ENCODE results near the gene DTYMK. TPM values are rescaled to one million over a fixed set of nuclear protein-coding genes. Genes with fewer than 3 reads are reported as not detected.

DTYMK gene
- total and polyA plus RNA-seq, 2 experiments from 2014 or later = 27.9 to 78.7 TPM

DNA sequence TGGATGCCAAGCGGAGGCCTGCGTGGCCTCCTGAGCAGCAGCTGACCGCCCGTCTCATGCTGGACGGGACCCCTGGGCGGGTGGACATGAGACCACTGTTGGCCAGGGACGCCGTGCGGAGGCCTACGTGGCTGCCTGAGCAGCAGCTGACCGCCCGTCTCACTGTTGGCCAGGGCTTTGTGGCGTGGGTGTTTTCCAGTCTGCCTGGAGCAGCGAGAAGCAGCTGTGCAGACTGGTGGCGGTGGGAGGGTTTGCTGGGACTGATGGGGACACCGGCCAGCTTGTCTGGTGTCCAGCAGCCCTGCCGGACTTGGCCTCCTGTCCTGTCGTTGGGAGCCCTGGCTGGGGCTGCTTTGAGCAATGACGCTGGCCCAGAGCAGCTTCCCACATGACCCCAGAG, 42.0 kb upstream of the DTYMK start:
- DNase-seq = no peak
- Histone ChIP-seq H3K4me3 (no peak overlapping the region), H3F3A (ENCODE audit: insufficient read depth) (no peaks in the 10 kb centered on the region), H2AFZ (no peak overlapping the region), H3K27me3 (replicated peaks; ENCODE audit: insufficient read depth) (no peaks in the 10 kb centered on the region), H3K27ac (no peak overlapping the region), H4K20me1 (ENCODE audit: insufficient read depth) (no peaks in the 10 kb centered on the region), H3K9ac (no peak overlapping the region), H3K9me3 (ENCODE audit: low read depth) (no peaks in the 10 kb centered on the region), H3K4me2 (ENCODE audit: unreplicated experiment) (no peak overlapping the region), H3K4me1 (ENCODE audit: insufficient read depth) (no peaks in the 10 kb centered on the region), H3K9me2 (ENCODE audit: insufficient read depth) (no peaks in the 10 kb centered on the region), H3K36me3 (ENCODE audit: low read depth) (no peaks in the 10 kb centered on the region), H3K79me2 (ENCODE audit: insufficient read depth) (no peaks in the 10 kb centered on the region)
- TF ChIP-seq EZH2phosphoT487 (IDR thresholded peaks at IDR 0.05; ENCODE audit: insufficient read depth, low read depth) (no peak), EZH2 (IDR thresholded peaks at IDR 0.05; ENCODE audit: insufficient read depth, poor library complexity, severe bottlenecking) (no peak)
- in situ Hi-C loops (cut with MboI) = no loop called here
- WGBS, 2 experiments (ENCODE audit: low coverage in 1 of 2, low lambda C conversion rate in 2 of 2, missing lambda C conversion rate in 2 of 2) = 83 to 85% methylated on average over 17 to 19 of the region's 19 CpGs

DNA sequence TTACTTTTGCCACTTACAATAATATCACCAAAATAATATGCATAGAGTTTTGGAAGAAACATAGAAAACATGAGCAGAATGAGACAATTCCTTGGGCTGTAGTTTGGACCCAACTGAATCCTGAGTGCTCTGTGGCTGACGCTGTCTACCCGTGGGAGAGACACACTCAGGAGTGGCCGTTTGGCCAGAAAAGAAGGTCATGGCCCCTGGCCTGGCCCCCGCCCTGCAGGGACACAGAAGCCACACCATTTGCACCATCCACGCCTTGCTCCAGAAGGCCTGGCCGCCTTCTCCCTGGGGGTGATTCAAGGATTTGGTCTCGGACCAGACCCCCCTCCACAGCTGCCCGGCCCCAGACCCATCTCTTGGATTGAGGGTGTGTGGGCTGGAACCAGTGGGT, 41.4 kb upstream of the DTYMK start:
- no peaks in the 10 kb centered on the region for H3K9me3 ChIP-seq (ENCODE audit: low read depth)
- H3K9me2 ChIP-seq (ENCODE audit: insufficient read depth) = no peaks in the 10 kb centered on the region
- H3K9ac ChIP-seq = no peak overlapping the region
- no peaks in the 10 kb centered on the region for H4K20me1 ChIP-seq (ENCODE audit: insufficient read depth)
- no peak overlapping the region for H3K27ac ChIP-seq
- H3K36me3 ChIP-seq (ENCODE audit: low read depth) = peaks cover under 1% of the 10 kb centered on the region; the same call in 1 of the 2 replicates
- no peaks in the 10 kb centered on the region for H3F3A ChIP-seq (ENCODE audit: insufficient read depth)
- TF ChIP-seq EZH2 (IDR thresholded peaks at IDR 0.05; ENCODE audit: insufficient read depth, poor library complexity, severe bottlenecking) = no peak
- TF ChIP-seq EZH2phosphoT487 (IDR thresholded peaks at IDR 0.05; ENCODE audit: insufficient read depth, low read depth) = no peak
- no peak for DNase-seq
- 77 to 83% methylated on average over 8 of the region's 8 CpGs for WGBS, 2 experiments (ENCODE audit: low coverage in 1 of 2, low lambda C conversion rate in 2 of 2, missing lambda C conversion rate in 2 of 2)
- H3K79me2 ChIP-seq (ENCODE audit: insufficient read depth) = no peaks in the 10 kb centered on the region
- in situ Hi-C loops (cut with MboI) = no loop called here
- no peaks in the 10 kb centered on the region for H3K27me3 ChIP-seq (replicated peaks; ENCODE audit: insufficient read depth)
- no peak overlapping the region for H2AFZ ChIP-seq
- H3K4me1 ChIP-seq (ENCODE audit: insufficient read depth) = no peaks in the 10 kb centered on the region
- H3K4me2 ChIP-seq (ENCODE audit: unreplicated experiment) = no peak overlapping the region
- no peak overlapping the region for H3K4me3 ChIP-seq

DNA sequence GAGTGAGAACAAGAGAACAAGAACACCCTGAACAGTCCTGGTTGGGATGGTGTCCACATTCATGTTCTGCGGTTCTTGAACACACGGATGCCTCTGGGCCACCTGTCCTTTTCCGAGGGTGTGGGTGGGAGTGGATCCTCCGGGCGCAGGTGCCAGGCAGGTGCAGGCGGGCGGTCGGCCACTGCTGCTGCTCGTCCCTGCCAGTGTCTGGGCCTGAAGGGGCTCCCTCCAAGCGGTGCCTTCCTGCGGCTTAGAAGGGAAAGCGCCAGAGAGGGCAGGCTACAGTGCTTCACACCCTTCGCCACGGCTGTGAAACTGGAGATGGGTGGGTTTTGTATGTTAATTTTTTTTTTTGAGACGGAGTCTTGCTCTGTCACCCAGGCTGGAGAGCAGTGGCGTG, 39.8 kb upstream of the DTYMK start:
- H3K4me2 ChIP-seq (ENCODE audit: unreplicated experiment) = no peak overlapping the region
- no peak overlapping the region for H3K4me3 ChIP-seq
- no peaks in the 10 kb centered on the region for H3K79me2 ChIP-seq (ENCODE audit: insufficient read depth)
- 97 to 98% methylated on average over 15 to 16 of the region's 16 CpGs for WGBS, 2 experiments (ENCODE audit: low coverage in 1 of 2, low lambda C conversion rate in 2 of 2, missing lambda C conversion rate in 2 of 2)
- no peaks in the 10 kb centered on the region for H3K4me1 ChIP-seq (ENCODE audit: insufficient read depth)
- H2AFZ ChIP-seq = no peak overlapping the region
- H4K20me1 ChIP-seq (ENCODE audit: insufficient read depth) = no peaks in the 10 kb centered on the region
- TF ChIP-seq EZH2 (IDR thresholded peaks at IDR 0.05; ENCODE audit: insufficient read depth, poor library complexity, severe bottlenecking) (no peak), EZH2phosphoT487 (IDR thresholded peaks at IDR 0.05; ENCODE audit: insufficient read depth, low read depth) (no peak)
- H3K27ac ChIP-seq = no peak overlapping the region
- H3F3A ChIP-seq (ENCODE audit: insufficient read depth) = no peaks in the 10 kb centered on the region
- no peak overlapping the region for H3K9ac ChIP-seq
- peaks cover 4% of the 10 kb centered on the region; the same call in 1 of the 2 replicates for H3K36me3 ChIP-seq (ENCODE audit: low read depth)
- no peak for DNase-seq
- H3K9me3 ChIP-seq (ENCODE audit: low read depth) = no peaks in the 10 kb centered on the region
- in situ Hi-C loops (cut with MboI) = no loop called here
- no peaks in the 10 kb centered on the region for H3K9me2 ChIP-seq (ENCODE audit: insufficient read depth)
- H3K27me3 ChIP-seq (replicated peaks; ENCODE audit: insufficient read depth) = no peaks in the 10 kb centered on the region

DNA sequence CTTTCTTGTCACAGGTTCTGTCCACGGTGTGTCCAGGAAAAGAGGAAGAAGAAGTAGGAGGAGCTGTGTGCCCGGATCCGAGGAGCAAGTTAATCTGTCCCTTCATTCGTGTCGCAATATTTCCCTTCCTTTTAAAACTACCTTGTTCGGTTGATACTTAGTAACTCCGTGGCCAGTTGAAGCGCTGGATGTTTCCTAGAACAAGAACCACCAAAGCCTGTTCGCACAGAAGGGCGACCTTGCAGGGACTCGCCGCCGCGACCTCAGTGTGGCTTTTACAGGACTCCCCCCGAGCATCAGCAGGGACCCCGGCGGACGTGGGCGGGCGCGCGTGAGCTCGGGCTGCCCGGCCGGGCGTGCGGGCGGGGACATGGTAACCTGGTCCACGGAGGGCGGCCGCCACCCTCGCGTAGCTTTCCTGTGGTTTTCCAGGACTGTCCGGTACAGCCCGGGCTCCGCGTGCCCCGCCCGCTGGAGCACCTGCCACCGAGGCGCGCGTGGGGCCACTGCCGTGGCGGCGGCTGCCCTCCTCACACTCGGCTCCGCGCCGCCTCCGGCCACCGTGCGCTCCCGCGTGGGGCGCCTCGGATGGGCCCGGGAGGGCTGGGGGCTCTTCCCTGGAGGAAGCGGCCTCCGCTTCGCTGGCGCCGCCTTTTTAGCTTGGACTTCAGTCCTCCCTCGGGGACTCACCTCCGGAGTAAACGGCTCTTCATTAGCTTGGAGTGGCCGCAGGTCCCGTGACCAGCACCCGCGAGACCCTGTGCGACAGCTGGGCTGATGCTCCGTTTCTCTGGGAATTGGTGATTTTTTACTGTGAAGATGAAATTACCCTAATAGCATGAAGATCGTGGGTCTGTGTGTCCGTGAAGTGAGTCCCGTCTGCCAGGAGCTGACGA, 38.6 kb upstream of the DTYMK start:
- no peak for TF ChIP-seq EZH2 (IDR thresholded peaks at IDR 0.05; ENCODE audit: insufficient read depth, poor library complexity, severe bottlenecking)
- no peak for TF ChIP-seq EZH2phosphoT487 (IDR thresholded peaks at IDR 0.05; ENCODE audit: insufficient read depth, low read depth)
- no peak for DNase-seq

More for the DNA sequence above, 38.6 kb upstream of the DTYMK start:
- Histone ChIP-seq H3K36me3 (ENCODE audit: low read depth) (peaks cover 4% of the 10 kb centered on the region; the same call in 1 of the 2 replicates), H3F3A (ENCODE audit: insufficient read depth) (no peaks in the 10 kb centered on the region), H2AFZ (no peak overlapping the region), H3K27ac (no peak overlapping the region), H3K4me2 (ENCODE audit: unreplicated experiment) (no peak overlapping the region), H3K4me1 (ENCODE audit: insufficient read depth) (no peaks in the 10 kb centered on the region), H3K9me3 (ENCODE audit: low read depth) (no peaks in the 10 kb centered on the region), H4K20me1 (ENCODE audit: insufficient read depth) (no peaks in the 10 kb centered on the region), H3K27me3 (replicated peaks; ENCODE audit: insufficient read depth) (no peaks in the 10 kb centered on the region), H3K4me3 (no peak overlapping the region), H3K79me2 (ENCODE audit: insufficient read depth) (no peaks in the 10 kb centered on the region), H3K9ac (no peak overlapping the region), H3K9me2 (ENCODE audit: insufficient read depth) (no peaks in the 10 kb centered on the region)
- in situ Hi-C loops (cut with MboI) = no loop called here
- WGBS, 2 experiments (ENCODE audit: low coverage in 1 of 2, low lambda C conversion rate in 2 of 2, missing lambda C conversion rate in 2 of 2) = 95 to 96% methylated on average over 51 to 76 of the region's 76 CpGs
